HFFc6 (cell line): Measurements from ENCODE around the gene SUPT5H. TPM values are rescaled to one million over a fixed set of nuclear protein-coding genes. Genes with fewer than 3 reads are reported as not detected.

Source experiments
- DNase-seq: peaks from one replicate; pipeline ENCODE4 v3.0.0-alpha.2; 2018
- H3K27ac Mint-ChIP-seq: 2 replicates; pipeline ENCODE4 v1.8.0; 2020; ENCODE audit warnings: mild to moderate bottlenecking, mixed read lengths
- H3K27me3 Mint-ChIP-seq: 2 replicates; pipeline ENCODE4 v1.8.0; 2021; ENCODE audit warnings: mild to moderate bottlenecking, moderate library complexity, mixed read lengths; ENCODE audit not compliant: insufficient read depth
- H3K36me3 Mint-ChIP-seq: 2 replicates; pipeline ENCODE4 v1.8.0; 2021; ENCODE audit warnings: low read depth, mixed read lengths
- H3K4me1 Mint-ChIP-seq: 2 replicates; pipeline ENCODE4 v1.8.0; 2020; ENCODE audit warnings: low read depth, mixed read lengths
- H3K4me3 Mint-ChIP-seq: 2 replicates; pipeline ENCODE4 v1.8.0; 2020; ENCODE audit warnings: mild to moderate bottlenecking, moderate library complexity, mixed read lengths
- H3K9me3 Mint-ChIP-seq: 2 replicates; pipeline ENCODE4 v1.8.0; 2020; ENCODE audit warnings: mild to moderate bottlenecking, mixed read lengths
- total RNA-seq, 6 experiments: library from RNA; stranded (reverse); fragmentation: NEBNext Ultra II Directional; extraction: Animal tissue kit (Norgen Biotek cat#: 25700); gene quantifications; 2 replicates in 1 of 6; 3 replicates in 5 of 6; pipeline ENCODE4 v1.2.3, GENCODE V29; 2021
- TF ChIP-seq, protein P1 (sequence below): fragments of 200-600 bp; sonication (generic); IDR thresholded peaks from 2 replicates; pipeline ENCODE4 v1.5.0; 2021; ENCODE audit warnings: antibody characterized with exemption, mild to moderate bottlenecking

Gene SUPT5H
- total RNA-seq, 6 experiments from 2014 or later: 102 to 129 (median 107) TPM

DNA sequence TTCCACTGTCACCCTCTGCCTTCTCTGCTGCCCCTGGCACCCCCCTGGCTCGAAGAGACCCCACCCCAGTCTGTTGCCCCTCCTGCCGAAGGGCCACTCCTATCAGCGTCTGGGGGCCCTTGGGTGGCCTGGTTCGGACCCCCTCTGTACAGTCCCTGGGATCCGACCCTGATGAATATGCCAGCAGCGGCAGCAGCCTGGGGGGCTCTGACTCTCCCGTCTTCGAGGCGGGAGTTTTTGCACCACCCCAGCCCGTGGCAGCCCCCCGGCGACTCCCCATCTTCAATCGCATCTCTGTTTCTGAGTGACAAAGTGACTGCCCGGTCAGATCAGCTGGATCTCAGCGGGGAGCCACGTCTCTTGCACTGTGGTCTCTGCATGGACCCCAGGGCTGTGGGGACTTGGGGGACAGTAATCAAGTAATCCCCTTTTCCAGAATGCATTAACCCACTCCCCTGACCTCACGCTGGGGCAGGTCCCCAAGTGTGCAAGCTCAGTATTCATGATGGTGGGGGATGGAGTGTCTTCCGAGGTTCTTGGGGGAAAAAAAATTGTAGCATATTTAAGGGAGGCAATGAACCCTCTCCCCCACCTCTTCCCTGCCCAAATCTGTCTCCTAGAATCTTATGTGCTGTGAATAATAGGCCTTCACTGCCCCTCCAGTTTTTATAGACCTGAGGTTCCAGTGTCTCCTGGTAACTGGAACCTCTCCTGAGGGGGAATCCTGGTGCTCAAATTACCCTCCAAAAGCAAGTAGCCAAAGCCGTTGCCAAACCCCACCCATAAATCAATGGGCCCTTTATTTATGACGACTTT lies 36.8 kb upstream of the SUPT5H start:
- peaks cover 49% of the 10 kb centered on the region for H3K4me1 Mint-ChIP-seq
- H3K4me3 Mint-ChIP-seq: peak overlapping the region; percentile 92
- H3K9me3 Mint-ChIP-seq: peaks cover 23% of the 10 kb centered on the region
- H3K27me3 Mint-ChIP-seq: peaks cover 54% of the 10 kb centered on the region
- TF ChIP-seq, protein P1, sequence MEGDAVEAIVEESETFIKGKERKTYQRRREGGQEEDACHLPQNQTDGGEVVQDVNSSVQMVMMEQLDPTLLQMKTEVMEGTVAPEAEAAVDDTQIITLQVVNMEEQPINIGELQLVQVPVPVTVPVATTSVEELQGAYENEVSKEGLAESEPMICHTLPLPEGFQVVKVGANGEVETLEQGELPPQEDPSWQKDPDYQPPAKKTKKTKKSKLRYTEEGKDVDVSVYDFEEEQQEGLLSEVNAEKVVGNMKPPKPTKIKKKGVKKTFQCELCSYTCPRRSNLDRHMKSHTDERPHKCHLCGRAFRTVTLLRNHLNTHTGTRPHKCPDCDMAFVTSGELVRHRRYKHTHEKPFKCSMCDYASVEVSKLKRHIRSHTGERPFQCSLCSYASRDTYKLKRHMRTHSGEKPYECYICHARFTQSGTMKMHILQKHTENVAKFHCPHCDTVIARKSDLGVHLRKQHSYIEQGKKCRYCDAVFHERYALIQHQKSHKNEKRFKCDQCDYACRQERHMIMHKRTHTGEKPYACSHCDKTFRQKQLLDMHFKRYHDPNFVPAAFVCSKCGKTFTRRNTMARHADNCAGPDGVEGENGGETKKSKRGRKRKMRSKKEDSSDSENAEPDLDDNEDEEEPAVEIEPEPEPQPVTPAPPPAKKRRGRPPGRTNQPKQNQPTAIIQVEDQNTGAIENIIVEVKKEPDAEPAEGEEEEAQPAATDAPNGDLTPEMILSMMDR: no peak
- H3K36me3 Mint-ChIP-seq: peaks cover 21% of the 10 kb centered on the region
- DNase-seq: peak; percentile 53
- H3K27ac Mint-ChIP-seq: peak overlapping the region; percentile 91

DNA sequence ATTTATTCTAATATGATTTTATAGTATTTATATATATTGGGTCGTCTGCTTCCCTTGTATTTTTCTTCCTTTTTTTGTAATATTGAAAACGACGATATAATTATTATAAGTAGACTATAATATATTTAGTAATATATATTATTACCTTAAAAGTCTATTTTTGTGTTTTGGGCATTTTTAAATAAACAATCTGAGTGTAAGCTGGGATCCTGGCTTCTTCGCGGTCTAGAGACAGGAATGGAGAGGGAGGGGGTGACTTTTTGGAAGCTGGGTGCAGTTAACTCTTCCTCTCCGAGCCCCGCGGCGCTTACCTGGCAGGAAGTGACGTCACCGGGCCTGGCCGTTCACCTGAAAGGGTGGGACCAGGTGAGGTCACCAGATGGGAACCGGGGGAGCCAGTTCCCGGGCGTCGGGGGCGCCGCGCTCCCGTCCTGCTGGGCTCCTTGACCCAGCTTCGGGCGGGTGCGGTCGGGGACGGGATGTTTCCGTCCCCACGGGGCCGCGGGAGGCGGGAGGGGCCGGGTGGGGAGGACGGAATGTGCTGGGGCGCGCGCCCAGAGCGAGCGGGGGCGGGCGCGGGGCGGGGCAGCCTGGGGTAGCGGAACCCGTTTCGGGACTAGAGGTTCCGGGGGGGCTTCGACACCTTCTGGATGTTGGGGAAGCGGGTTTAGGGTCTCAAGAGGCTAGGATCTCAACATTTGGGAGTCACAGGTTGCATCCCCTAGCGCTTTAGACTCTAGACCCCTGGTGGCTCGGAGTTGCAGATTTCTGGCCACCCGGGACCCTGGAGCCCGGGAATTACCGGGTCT lies 36.0 kb upstream of the SUPT5H start:
- Mint-ChIP-seq H3K4me3 (peak overlapping the region; percentile 92), H3K4me1 (peaks cover 52% of the 10 kb centered on the region), H3K36me3 (peaks cover 25% of the 10 kb centered on the region), H3K9me3 (peaks cover 23% of the 10 kb centered on the region), H3K27ac (peak overlapping the region; percentile 91), H3K27me3 (peaks cover 57% of the 10 kb centered on the region)
- TF ChIP-seq, protein P1: peak; percentile 41
- peak; percentile 47 for DNase-seq

DNA sequence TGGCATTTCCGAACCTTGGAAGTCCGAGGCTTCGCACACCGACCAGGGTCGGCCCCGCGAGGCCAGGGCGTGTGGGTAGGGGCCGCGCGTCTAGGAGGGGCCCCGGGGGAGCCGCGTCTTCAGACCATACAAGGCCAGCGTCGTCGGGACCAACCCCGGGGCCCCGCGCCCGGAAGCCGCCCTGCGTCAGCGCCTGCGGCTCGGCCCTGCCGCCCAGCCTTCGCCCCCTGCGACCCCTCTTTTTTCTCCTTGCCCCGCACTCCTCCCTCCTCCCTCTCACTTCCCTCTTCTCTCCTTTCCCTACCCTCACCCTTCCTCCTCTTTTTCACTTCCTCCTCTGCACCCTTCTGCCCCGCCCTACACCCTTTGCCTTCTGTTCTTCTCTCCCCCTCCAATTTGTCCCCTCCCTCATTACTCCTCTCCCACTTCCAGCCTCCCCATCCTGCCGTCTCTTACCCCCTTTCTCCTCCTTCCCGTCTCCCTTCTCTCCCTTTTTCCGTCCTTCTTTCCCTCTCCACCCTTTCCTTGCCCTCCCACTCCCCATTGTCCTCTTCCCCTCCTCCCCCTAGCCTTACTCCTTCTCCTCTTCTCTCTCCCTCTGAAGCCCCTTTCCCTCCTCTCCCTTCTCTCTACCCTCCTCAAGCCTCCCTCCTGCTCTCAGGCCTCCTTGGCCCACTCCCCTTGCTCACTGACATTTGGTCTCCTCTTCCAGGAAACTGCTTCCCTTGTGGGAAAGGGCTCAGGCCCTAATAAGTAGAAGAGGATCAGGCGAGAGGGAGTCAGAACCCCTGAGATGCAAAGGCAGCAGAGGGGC lies 35.2 kb upstream of the SUPT5H start:
- peaks cover 28% of the 10 kb centered on the region for H3K36me3 Mint-ChIP-seq
- TF ChIP-seq, protein P1: no peak
- peaks cover 23% of the 10 kb centered on the region for H3K9me3 Mint-ChIP-seq
- DNase-seq: no peak
- peak overlapping the region; percentile 91 for H3K27ac Mint-ChIP-seq
- H3K4me3 Mint-ChIP-seq: peak overlapping the region; percentile 92
- peaks cover 60% of the 10 kb centered on the region for H3K4me1 Mint-ChIP-seq
- peaks cover 57% of the 10 kb centered on the region for H3K27me3 Mint-ChIP-seq

DNA sequence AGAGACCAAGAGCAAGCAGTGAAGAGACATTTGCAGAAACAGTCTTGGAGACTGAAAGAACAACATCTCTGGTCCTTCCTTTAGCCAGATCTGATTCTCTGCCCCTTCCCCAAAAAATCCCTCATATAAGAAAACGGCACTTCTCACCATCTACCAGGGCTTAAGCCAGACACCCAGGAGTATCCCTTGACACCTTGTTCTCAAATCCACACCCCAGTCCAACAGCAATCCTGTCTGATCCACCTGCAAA lies 34.6 kb upstream of the SUPT5H start:
- peaks cover 62% of the 10 kb centered on the region for H3K4me1 Mint-ChIP-seq
- peaks cover 28% of the 10 kb centered on the region for H3K36me3 Mint-ChIP-seq
- peak overlapping the region; percentile 92 for H3K4me3 Mint-ChIP-seq
- peak overlapping the region; percentile 91 for H3K27ac Mint-ChIP-seq
- DNase-seq: no peak
- peaks cover 57% of the 10 kb centered on the region for H3K27me3 Mint-ChIP-seq
- peaks cover 23% of the 10 kb centered on the region for H3K9me3 Mint-ChIP-seq
- TF ChIP-seq, protein P1: no peak

DNA sequence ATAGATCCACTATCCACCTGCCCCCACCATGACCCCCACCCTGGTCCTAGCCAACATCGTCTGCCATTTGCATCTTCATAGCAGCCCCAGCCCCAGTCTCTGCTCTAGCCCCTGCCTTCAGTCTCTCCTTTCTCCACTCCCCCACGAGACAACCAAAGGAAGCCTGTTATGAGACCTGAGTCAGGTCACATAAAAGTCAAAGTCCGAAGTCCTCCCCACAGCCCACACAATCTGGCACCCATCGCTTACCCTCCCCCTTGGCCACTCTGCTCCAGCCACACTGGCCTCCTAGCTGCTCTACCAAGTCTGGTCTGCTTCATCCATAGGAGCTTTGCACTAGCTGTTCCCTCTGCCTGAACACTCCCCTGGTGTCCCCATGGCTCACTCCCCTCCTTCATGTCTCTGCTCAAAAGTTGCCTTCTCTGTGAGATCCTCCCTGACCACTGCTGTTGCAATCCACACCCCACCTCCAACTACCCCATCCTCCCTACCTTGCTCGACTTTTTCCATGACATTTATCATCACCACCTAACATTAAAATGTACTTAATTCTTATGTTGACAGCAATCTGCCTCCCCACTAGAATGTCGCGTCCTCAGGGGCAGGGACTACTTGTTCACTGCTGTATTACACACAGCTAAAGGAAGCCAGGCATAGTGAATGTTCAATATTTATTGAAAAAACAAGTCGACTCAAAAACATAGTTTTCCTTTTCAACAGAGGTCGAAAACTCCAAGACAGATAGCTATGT lies 34.1 kb upstream of the SUPT5H start:
- peak; percentile 44 for DNase-seq
- peaks cover 28% of the 10 kb centered on the region for H3K36me3 Mint-ChIP-seq

More for the DNA sequence above, 34.1 kb upstream of the SUPT5H start:
- TF ChIP-seq, protein P1: no peak
- H3K9me3 Mint-ChIP-seq: peaks cover 23% of the 10 kb centered on the region
- H3K4me3 Mint-ChIP-seq: peak overlapping the region; percentile 92
- H3K27me3 Mint-ChIP-seq: peaks cover 57% of the 10 kb centered on the region
- H3K4me1 Mint-ChIP-seq: peaks cover 57% of the 10 kb centered on the region
- peak overlapping the region; percentile 91 for H3K27ac Mint-ChIP-seq
